SK-N-SH (cell line): ENCODE results near the gene COMMD6.

Experiments used
- POLR2AphosphoS5 ChIP-seq: IDR thresholded peaks from 2 replicates; pipeline ENCODE4 v1.6.1; 2012; ENCODE audit warnings: low read depth, low read length
- TF ChIP-seq, protein P1 (sequence below): fragments of 200-600 bp; sonication (generic); IDR thresholded peaks from 2 replicates; pipeline ENCODE4 v1.6.1; 2017; ENCODE audit warnings: antibody characterized with exemption, mild to moderate bottlenecking, moderate library complexity
- TF ChIP-seq, protein P2 (sequence below): IDR thresholded peaks from 2 replicates; pipeline ENCODE4 v1.6.1; 2012; ENCODE audit warnings: mild to moderate bottlenecking, low read depth, low read length, moderate library complexity

DNA sequence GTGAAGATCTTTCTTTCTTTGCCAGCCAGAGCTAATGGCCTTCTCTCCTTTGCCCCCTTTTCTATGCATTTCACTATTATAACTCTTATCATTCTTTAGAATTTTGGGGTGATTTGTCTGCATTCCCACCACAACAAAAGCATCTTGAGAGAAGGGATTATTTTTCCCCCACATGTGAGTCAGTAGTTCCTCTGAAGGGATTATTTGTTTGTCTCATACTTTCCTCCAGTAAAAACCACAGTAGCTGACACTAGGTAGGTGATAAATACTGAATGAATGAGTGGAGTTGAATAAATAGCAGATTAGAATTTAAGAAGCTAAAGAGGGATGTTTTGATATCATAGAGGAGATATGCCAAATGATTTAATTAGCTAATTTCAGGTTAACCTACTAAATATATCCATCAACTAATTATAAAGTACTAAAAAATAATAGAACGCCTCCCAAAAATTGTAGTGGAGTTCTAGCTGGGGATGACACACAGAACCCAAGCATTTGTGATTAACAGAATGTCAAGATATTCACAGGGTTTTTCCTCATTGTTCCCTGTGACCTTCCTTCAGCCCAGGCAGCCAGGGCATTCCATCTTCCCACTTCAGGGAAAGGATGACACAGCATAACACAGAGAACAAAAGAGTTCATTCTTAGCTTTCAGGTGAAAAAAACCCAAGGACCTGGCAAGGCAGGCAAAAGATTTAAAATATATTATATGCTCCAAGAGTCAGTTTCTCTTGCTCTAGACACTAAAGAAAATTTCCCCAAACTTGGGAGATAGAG is 52.2 kb downstream of the COMMD6 start:
- TF ChIP-seq, protein P1, sequence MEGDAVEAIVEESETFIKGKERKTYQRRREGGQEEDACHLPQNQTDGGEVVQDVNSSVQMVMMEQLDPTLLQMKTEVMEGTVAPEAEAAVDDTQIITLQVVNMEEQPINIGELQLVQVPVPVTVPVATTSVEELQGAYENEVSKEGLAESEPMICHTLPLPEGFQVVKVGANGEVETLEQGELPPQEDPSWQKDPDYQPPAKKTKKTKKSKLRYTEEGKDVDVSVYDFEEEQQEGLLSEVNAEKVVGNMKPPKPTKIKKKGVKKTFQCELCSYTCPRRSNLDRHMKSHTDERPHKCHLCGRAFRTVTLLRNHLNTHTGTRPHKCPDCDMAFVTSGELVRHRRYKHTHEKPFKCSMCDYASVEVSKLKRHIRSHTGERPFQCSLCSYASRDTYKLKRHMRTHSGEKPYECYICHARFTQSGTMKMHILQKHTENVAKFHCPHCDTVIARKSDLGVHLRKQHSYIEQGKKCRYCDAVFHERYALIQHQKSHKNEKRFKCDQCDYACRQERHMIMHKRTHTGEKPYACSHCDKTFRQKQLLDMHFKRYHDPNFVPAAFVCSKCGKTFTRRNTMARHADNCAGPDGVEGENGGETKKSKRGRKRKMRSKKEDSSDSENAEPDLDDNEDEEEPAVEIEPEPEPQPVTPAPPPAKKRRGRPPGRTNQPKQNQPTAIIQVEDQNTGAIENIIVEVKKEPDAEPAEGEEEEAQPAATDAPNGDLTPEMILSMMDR: no peak
- TF ChIP-seq, protein P2, sequence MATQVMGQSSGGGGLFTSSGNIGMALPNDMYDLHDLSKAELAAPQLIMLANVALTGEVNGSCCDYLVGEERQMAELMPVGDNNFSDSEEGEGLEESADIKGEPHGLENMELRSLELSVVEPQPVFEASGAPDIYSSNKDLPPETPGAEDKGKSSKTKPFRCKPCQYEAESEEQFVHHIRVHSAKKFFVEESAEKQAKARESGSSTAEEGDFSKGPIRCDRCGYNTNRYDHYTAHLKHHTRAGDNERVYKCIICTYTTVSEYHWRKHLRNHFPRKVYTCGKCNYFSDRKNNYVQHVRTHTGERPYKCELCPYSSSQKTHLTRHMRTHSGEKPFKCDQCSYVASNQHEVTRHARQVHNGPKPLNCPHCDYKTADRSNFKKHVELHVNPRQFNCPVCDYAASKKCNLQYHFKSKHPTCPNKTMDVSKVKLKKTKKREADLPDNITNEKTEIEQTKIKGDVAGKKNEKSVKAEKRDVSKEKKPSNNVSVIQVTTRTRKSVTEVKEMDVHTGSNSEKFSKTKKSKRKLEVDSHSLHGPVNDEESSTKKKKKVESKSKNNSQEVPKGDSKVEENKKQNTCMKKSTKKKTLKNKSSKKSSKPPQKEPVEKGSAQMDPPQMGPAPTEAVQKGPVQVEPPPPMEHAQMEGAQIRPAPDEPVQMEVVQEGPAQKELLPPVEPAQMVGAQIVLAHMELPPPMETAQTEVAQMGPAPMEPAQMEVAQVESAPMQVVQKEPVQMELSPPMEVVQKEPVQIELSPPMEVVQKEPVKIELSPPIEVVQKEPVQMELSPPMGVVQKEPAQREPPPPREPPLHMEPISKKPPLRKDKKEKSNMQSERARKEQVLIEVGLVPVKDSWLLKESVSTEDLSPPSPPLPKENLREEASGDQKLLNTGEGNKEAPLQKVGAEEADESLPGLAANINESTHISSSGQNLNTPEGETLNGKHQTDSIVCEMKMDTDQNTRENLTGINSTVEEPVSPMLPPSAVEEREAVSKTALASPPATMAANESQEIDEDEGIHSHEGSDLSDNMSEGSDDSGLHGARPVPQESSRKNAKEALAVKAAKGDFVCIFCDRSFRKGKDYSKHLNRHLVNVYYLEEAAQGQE: no peak
- TF ChIP-seq POLR2AphosphoS5: no peak
